ENCODE data around the gene CENPN.

GRCh38 chr16:80988756-80989155 is 18.3 kb upstream of the CENPN start:
- TF ChIP-seq CTCF (IDR thresholded peaks at IDR 0.05) (no peak), ZFX (IDR thresholded peaks at IDR 0.05; ENCODE audit: borderline replicate concordance) (no peak)

All from 22Rv1 (cell line).